SJSA1 (cell line): ENCODE data around the gene COL13A1. TPM values are rescaled to one million over a fixed set of nuclear protein-coding genes. Genes with fewer than 3 reads are reported as not detected.

Source experiments
- DNase-seq, 2 experiments: peaks; one replicate each; pipeline ENCODE4 v3.0.0-alpha.2; 2015 to 2020; ENCODE audit warnings: low spot score in 2 of 2, low read depth in 1 of 2
- H3K27ac ChIP-seq: fragments of 250-450 bp; sonication (Bioruptor Pico); 2 replicates; pipeline ENCODE4 v1.5.1; 2020; ENCODE audit warnings: mild to moderate bottlenecking, moderate library complexity
- H3K27me3 ChIP-seq: fragments of 250-450 bp; sonication (Bioruptor Pico); replicated peaks from 2 replicates; pipeline ENCODE4 v1.5.1; 2020; ENCODE audit warnings: mild to moderate bottlenecking, moderate library complexity
- H3K36me3 ChIP-seq: fragments of 250-450 bp; sonication (Bioruptor Pico); 2 replicates; pipeline ENCODE4 v1.5.1; 2020; ENCODE audit warnings: mild to moderate bottlenecking
- H3K4me1 ChIP-seq: fragments of 250-450 bp; sonication (Bioruptor Pico); replicated peaks from 2 replicates; pipeline ENCODE4 v1.6.1; 2021; ENCODE audit warnings: mild to moderate bottlenecking
- H3K4me3 ChIP-seq: fragments of 250-450 bp; sonication (Bioruptor Pico); 2 replicates; pipeline ENCODE4 v1.5.1; 2020; ENCODE audit warnings: mild to moderate bottlenecking
- H3K9me3 ChIP-seq: fragments of 250-450 bp; sonication (Bioruptor Pico); replicated peaks from 2 replicates; pipeline ENCODE4 v1.5.1; 2020; ENCODE audit warnings: mild to moderate bottlenecking
- total RNA-seq: library from RNA; depleted of rRNA; stranded (reverse); fragments of >200 nt; shearing (Covaris generic); gene quantifications from 2 replicates; pipeline ENCODE4 v1.2.3, GENCODE V29; 2014

Gene COL13A1
- total RNA-seq, 1 experiment from 2014 or later: 74.8 TPM

- H3K4me3 ChIP-seq: no peak overlapping the region
- H3K36me3 ChIP-seq: peaks cover 53% of the 10 kb centered on the region
- H3K27me3 ChIP-seq: no peaks in the 10 kb centered on the region
- H3K4me1 ChIP-seq: peaks cover 6% of the 10 kb centered on the region
- H3K9me3 ChIP-seq: no peaks in the 10 kb centered on the region
- no peak for DNase-seq
- H3K27ac ChIP-seq: no peak overlapping the region
These were observed 146.6 kb downstream of the COL13A1 start for GRCh38 chr10:69948261-69948660.

GRCh38 chr10:69949770-69950169 lies 148.1 kb downstream of the COL13A1 start:
- H3K9me3 ChIP-seq: no peaks in the 10 kb centered on the region
- H3K4me3 ChIP-seq: no peak overlapping the region

GRCh38 chr10:69951658-69952057 lies 150.0 kb downstream of the COL13A1 start:
- H3K4me3 ChIP-seq: no peak overlapping the region
- H3K4me1 ChIP-seq: peaks cover 13% of the 10 kb centered on the region
- no peaks in the 10 kb centered on the region for H3K9me3 ChIP-seq
- H3K27ac ChIP-seq: no peak overlapping the region
- no peak for DNase-seq
- H3K36me3 ChIP-seq: peaks cover 51% of the 10 kb centered on the region
- H3K27me3 ChIP-seq: no peaks in the 10 kb centered on the region

More at GRCh38 chr10:69949770-69950169, 148.1 kb downstream of the COL13A1 start:
- H3K27ac ChIP-seq: no peak overlapping the region
- peaks cover 7% of the 10 kb centered on the region for H3K4me1 ChIP-seq
- peaks cover 52% of the 10 kb centered on the region for H3K36me3 ChIP-seq
- no peaks in the 10 kb centered on the region for H3K27me3 ChIP-seq
- no peak for DNase-seq

- no peak overlapping the region for H3K4me3 ChIP-seq
- H3K27ac ChIP-seq: no peak overlapping the region
- no peaks in the 10 kb centered on the region for H3K9me3 ChIP-seq
- peaks cover 51% of the 10 kb centered on the region for H3K36me3 ChIP-seq
- no peak for DNase-seq
- no peaks in the 10 kb centered on the region for H3K27me3 ChIP-seq
- H3K4me1 ChIP-seq: peaks cover 17% of the 10 kb centered on the region
These were observed 150.5 kb downstream of the COL13A1 start for GRCh38 chr10:69952069-69952800.

GRCh38 chr10:69952821-69953221 lies 151.1 kb downstream of the COL13A1 start:
- Histone ChIP-seq H3K4me3 (no peak overlapping the region), H3K27ac (no peak overlapping the region), H3K4me1 (peaks cover 17% of the 10 kb centered on the region), H3K36me3 (peaks cover 51% of the 10 kb centered on the region), H3K9me3 (no peaks in the 10 kb centered on the region), H3K27me3 (no peaks in the 10 kb centered on the region)
- DNase-seq: peak in 1 of 2 experiments; percentile 65

- Histone ChIP-seq H3K4me1 (peaks cover 17% of the 10 kb centered on the region), H3K9me3 (no peaks in the 10 kb centered on the region), H3K27me3 (no peaks in the 10 kb centered on the region), H3K27ac (no peak overlapping the region), H3K36me3 (peaks cover 47% of the 10 kb centered on the region), H3K4me3 (no peak overlapping the region)
- DNase-seq: no peak
These were observed 152.1 kb downstream of the COL13A1 start for GRCh38 chr10:69953851-69954250.

GRCh38 chr10:69955211-69955805 lies 153.6 kb downstream of the COL13A1 start:
- Histone ChIP-seq H3K4me1 (peaks cover 17% of the 10 kb centered on the region), H3K36me3 (peaks cover 39% of the 10 kb centered on the region), H3K27me3 (no peaks in the 10 kb centered on the region), H3K4me3 (no peak overlapping the region), H3K9me3 (no peaks in the 10 kb centered on the region), H3K27ac (no peak overlapping the region)
- no peak for DNase-seq

- no peak overlapping the region for H3K4me3 ChIP-seq
- H3K4me1 ChIP-seq: peaks cover 20% of the 10 kb centered on the region
- H3K9me3 ChIP-seq: no peaks in the 10 kb centered on the region
- H3K27ac ChIP-seq: no peak overlapping the region
- H3K27me3 ChIP-seq: no peaks in the 10 kb centered on the region
- peak in 1 of 2 experiments; percentile 29 for DNase-seq
- peaks cover 39% of the 10 kb centered on the region for H3K36me3 ChIP-seq
These were observed 154.4 kb downstream of the COL13A1 start for GRCh38 chr10:69955897-69956740.

- no peaks in the 10 kb centered on the region for H3K9me3 ChIP-seq
- H3K4me1 ChIP-seq: peaks cover 26% of the 10 kb centered on the region
- H3K27me3 ChIP-seq: no peaks in the 10 kb centered on the region
- peak in 1 of 2 experiments; percentile 32 for DNase-seq
- H3K27ac ChIP-seq: no peak overlapping the region
- peaks cover 36% of the 10 kb centered on the region for H3K36me3 ChIP-seq
- H3K4me3 ChIP-seq: no peak overlapping the region
These were observed 155.1 kb downstream of the COL13A1 start for GRCh38 chr10:69956741-69957230.

GRCh38 chr10:69957241-69957885 lies 155.7 kb downstream of the COL13A1 start:
- Histone ChIP-seq H3K27ac (no peak overlapping the region), H3K4me3 (no peak overlapping the region), H3K9me3 (no peaks in the 10 kb centered on the region), H3K27me3 (no peaks in the 10 kb centered on the region), H3K36me3 (peaks cover 31% of the 10 kb centered on the region), H3K4me1 (peaks cover 32% of the 10 kb centered on the region)
- peak in 1 of 2 experiments; percentile 30 for DNase-seq

GRCh38 chr10:69957886-69958555 lies 156.3 kb downstream of the COL13A1 start:
- Histone ChIP-seq H3K36me3 (peaks cover 30% of the 10 kb centered on the region), H3K4me1 (peaks cover 35% of the 10 kb centered on the region), H3K27ac (no peak overlapping the region), H3K27me3 (no peaks in the 10 kb centered on the region), H3K4me3 (no peak overlapping the region), H3K9me3 (no peaks in the 10 kb centered on the region)
- peak; percentile 42 to 46 for DNase-seq

GRCh38 chr10:69958556-69958902 lies 156.8 kb downstream of the COL13A1 start:
- H3K9me3 ChIP-seq: no peaks in the 10 kb centered on the region
- peaks cover 31% of the 10 kb centered on the region for H3K4me1 ChIP-seq
- H3K4me3 ChIP-seq: no peak overlapping the region
- H3K27ac ChIP-seq: no peak overlapping the region
- H3K36me3 ChIP-seq: peaks cover 28% of the 10 kb centered on the region
- DNase-seq: no peak
- H3K27me3 ChIP-seq: no peaks in the 10 kb centered on the region

- no peaks in the 10 kb centered on the region for H3K27me3 ChIP-seq
- H3K36me3 ChIP-seq: peaks cover 18% of the 10 kb centered on the region
- H3K4me3 ChIP-seq: no peak overlapping the region
- peaks cover 31% of the 10 kb centered on the region for H3K4me1 ChIP-seq
- H3K27ac ChIP-seq: no peak overlapping the region
- no peak for DNase-seq
- no peaks in the 10 kb centered on the region for H3K9me3 ChIP-seq
These were observed 158.2 kb downstream of the COL13A1 start for GRCh38 chr10:69959911-69960310.
